ENCODE measurements around the gene ALK.

GRCh38 chr2:29567906-29568520 lies 353.4 kb downstream of the ALK start:
- no peak for TF ChIP-seq CTCF (conservative IDR thresholded peaks at IDR 0.05)
- TF ChIP-seq ZFX (IDR thresholded peaks at IDR 0.05): no peak
